CD14-positive monocyte (primary cell): Measurements from ENCODE around the gene TNIP2. TPM values are rescaled to one million over a fixed set of nuclear protein-coding genes. Genes with fewer than 3 reads are reported as not detected.

Experiments used
- DNase-seq, 3 donors: peaks; one replicate each; pipeline ENCODE4 v3.0.0-alpha.2; 2011 to 2022
- H2AFZ ChIP-seq: 2 replicates; pipeline ENCODE4 v1.6.0; 2012; ENCODE audit warnings: mild to moderate bottlenecking, low read depth, low read length, inconsistent platforms; ENCODE audit not compliant: insufficient read depth, poor library complexity, severe bottlenecking
- H3K27ac ChIP-seq, 2 donors: 1 replicate in 1 of 2; 2 replicates in 1 of 2; pipeline ENCODE4 v1.5.1; 2012 to 2013; ENCODE audit warnings: low read length in 2 of 2, control low read depth in 1 of 2, inconsistent platforms in 1 of 2, low read depth in 1 of 2, mild to moderate bottlenecking in 1 of 2
- H3K27me3 ChIP-seq, 2 donors: one replicate each; pipeline versions ENCODE4 v1.6.0 to v1.6.1; 2011 to 2013; ENCODE audit warnings: low read length in 2 of 2; ENCODE audit not compliant: control insufficient read depth in 2 of 2, insufficient read depth in 2 of 2
- H3K36me3 ChIP-seq, 2 donors: replicated peaks in 1 of 2; 1 replicate in 1 of 2; 2 replicates in 1 of 2; pipeline versions ENCODE4 v1.5.1 to v1.6.1; 2012 to 2013; ENCODE audit warnings: low read length in 2 of 2, control low read depth in 1 of 2, inconsistent platforms in 1 of 2, mild to moderate bottlenecking in 1 of 2; ENCODE audit not compliant: insufficient read depth in 2 of 2, control insufficient read depth in 1 of 2
- H3K4me1 ChIP-seq, 2 donors: 1 replicate in 1 of 2; 2 replicates in 1 of 2; pipeline versions ENCODE4 v1.5.1 to v1.6.1; 2012 to 2013; ENCODE audit warnings: low read length in 2 of 2, control low read depth in 1 of 2, inconsistent platforms in 1 of 2, mild to moderate bottlenecking in 1 of 2, moderate library complexity in 1 of 2; ENCODE audit not compliant: insufficient read depth in 2 of 2, control insufficient read depth in 1 of 2
- H3K4me2 ChIP-seq: replicated peaks from 2 replicates; pipeline ENCODE3; 2012; ENCODE audit warnings: low read length, moderate library complexity, mild to moderate bottlenecking; ENCODE audit not compliant: poor library complexity, severe bottlenecking; ENCODE audit errors: extremely low read depth
- H3K4me3 ChIP-seq, 3 experiments: fragments of 200-600 bp in 1 of 3; sonication (generic) in 1 of 3; replicated peaks in 1 of 3; 1 replicate in 2 of 3; 2 replicates in 1 of 3; pipeline ENCODE4 v1.5.1; 2011 to 2013; ENCODE audit warnings: low read length in 3 of 3, mild to moderate bottlenecking in 3 of 3, control low read depth in 2 of 3, low read depth in 2 of 3, inconsistent platforms in 1 of 3, moderate library complexity in 1 of 3
- H3K79me2 ChIP-seq: 2 replicates; pipeline ENCODE4 v1.6.0; 2012; ENCODE audit warnings: mild to moderate bottlenecking, control low read depth, inconsistent platforms, low read length, moderate library complexity; ENCODE audit not compliant: insufficient read depth
- H3K9ac ChIP-seq: 2 replicates; pipeline ENCODE4 v1.6.0; 2017; ENCODE audit warnings: low read length, mild to moderate bottlenecking; ENCODE audit not compliant: insufficient read depth, poor library complexity, severe bottlenecking
- H3K9me3 ChIP-seq, 2 donors: replicated peaks in 1 of 2; 1 replicate in 1 of 2; 2 replicates in 1 of 2; pipeline versions ENCODE4 v1.5.1 to v1.6.1; 2012 to 2013; ENCODE audit warnings: low read length in 2 of 2, control low read depth in 1 of 2; ENCODE audit not compliant: control insufficient read depth in 1 of 2, insufficient read depth in 1 of 2
- H4K20me1 ChIP-seq: 2 replicates; pipeline ENCODE4 v1.6.0; 2012; ENCODE audit warnings: mild to moderate bottlenecking, low read length, control low read depth, moderate library complexity; ENCODE audit not compliant: insufficient read depth
- H3K27ac Mint-ChIP-seq, 7 donors: one replicate each; pipeline ENCODE4 v1.8.0; 2020; ENCODE audit warnings: mild to moderate bottlenecking in 7 of 7, mixed read lengths in 7 of 7, moderate library complexity in 6 of 7, inconsistent platforms in 2 of 7
- H3K27me3 Mint-ChIP-seq, 3 donors: one replicate each; pipeline ENCODE4 v1.8.0; 2021 to 2022; ENCODE audit warnings: low read depth in 3 of 3, mild to moderate bottlenecking in 3 of 3, mixed read lengths in 3 of 3, moderate library complexity in 3 of 3, inconsistent platforms in 1 of 3
- H3K36me3 Mint-ChIP-seq, 2 donors: one replicate each; pipeline ENCODE4 v1.8.0; 2020; ENCODE audit warnings: mixed read lengths in 2 of 2, inconsistent platforms in 1 of 2, mild to moderate bottlenecking in 1 of 2
- H3K4me1 Mint-ChIP-seq: one replicate; pipeline ENCODE4 v1.8.0; 2020; ENCODE audit warnings: mild to moderate bottlenecking, mixed read lengths
- H3K4me3 Mint-ChIP-seq, 2 donors: one replicate each; pipeline ENCODE4 v1.8.0; 2020; ENCODE audit warnings: mild to moderate bottlenecking in 2 of 2, mixed read lengths in 2 of 2, moderate library complexity in 1 of 2
- H3K9me3 Mint-ChIP-seq, 7 donors: one replicate each; pipeline ENCODE4 v1.8.0; 2020 to 2022; ENCODE audit warnings: mixed read lengths in 7 of 7, mild to moderate bottlenecking in 6 of 7, moderate library complexity in 6 of 7, inconsistent platforms in 2 of 7
- CTCF ChIP-seq: fragments of 200-600 bp; IDR thresholded peaks from one replicate; pipeline ENCODE4 v1.8.0; 2022; ENCODE audit warnings: antibody characterized with exemption, mild to moderate bottlenecking
- WGBS: methylation state at CpG from one replicate; pipeline ENCODE4 v1.1.5; 2013; ENCODE audit warnings: missing lambda C conversion rate; ENCODE audit not compliant: insufficient coverage; 5-methylcytosine and 5-hydroxymethylcytosine counted together
- intact Hi-C, 2 donors: fragments of 100-400 bp; cut with micrococcal nuclease; formaldehyde crosslinking; loops; one replicate each; pipeline versions ENCODE4 v1.15.0 to v1.15.1; 2023
- polyA plus RNA-seq, 3 donors: library from polyadenylated mRNA; depleted of rRNA in 1 of 3; unstranded in 2 of 3; stranded (reverse) in 1 of 3; fragments of 300-500 nt in 2 of 3; fragments of >200 nt in 1 of 3; fragmentation: Illumina TruSeq in 2 of 3; gene quantifications; 1 replicate in 2 of 3; 2 replicates in 1 of 3; pipeline ENCODE4 v1.2.3, GENCODE V29; 2012 to 2021

TNIP2 gene
- polyA plus RNA-seq, 3 donors: 27.6 to 75.7 (median 28.2) TPM

GRCh38 chr4:2767046-2767704 lies 11.0 kb upstream of the TNIP2 start:
- intact Hi-C loops: no loop called here

More at GRCh38 chr4:2767046-2767704, 11.0 kb upstream of the TNIP2 start:
- TF ChIP-seq CTCF: no peak
- Histone ChIP-seq H3K4me2 (no peak overlapping the region), H3K9me3 (no peaks in the 10 kb centered on the region), H3K4me3 (no peak overlapping the region), H3K79me2 (no peaks in the 10 kb centered on the region), H2AFZ (no peak overlapping the region), H4K20me1 (no peaks in the 10 kb centered on the region), H3K4me1 (peaks cover 29 to 38% of the 10 kb centered on the region in 2 donors), H3K27ac (no peak overlapping the region), H3K9ac (no peak overlapping the region), H3K27me3 (no peaks in the 10 kb centered on the region), H3K36me3 (no peaks in the 10 kb centered on the region)
- no peak overlapping the region for H3K4me3 Mint-ChIP-seq
- peaks cover 34% of the 10 kb centered on the region for H3K4me1 Mint-ChIP-seq
- peaks cover 2 to 8% (median 7%) of the 10 kb centered on the region in 3 donors for H3K27me3 Mint-ChIP-seq
- H3K36me3 Mint-ChIP-seq: peaks cover 0 to 4% of the 10 kb centered on the region in 2 donors
- WGBS: 96% methylated on average over 5 of the region's 5 CpGs
- no peak overlapping the region for H3K27ac Mint-ChIP-seq
- DNase-seq: no peak
- H3K9me3 Mint-ChIP-seq: peaks cover 0 to 2% (median 0%) of the 10 kb centered on the region in 7 donors
